HG02870 (cell line): ENCODE data around the gene CYP2C18.
A peak's percentile ranks its signal among the peaks of the same experiment; 100 is the strongest.
"Not testable (repeated sequence)": the region's sequence is repeated elsewhere in the genome, so short reads cannot be mapped to it uniquely, and the experiment has no call there.

Source experiments
- ATAC-seq: cut with Tn5 transposase; IDR thresholded peaks from one replicate; pipeline ENCODE4 v1.9.1; 2021; ENCODE audit warnings: mild to moderate bottlenecking, moderate library complexity; ENCODE audit not compliant: unreplicated experiment

CYP2C18 gene

DNA sequence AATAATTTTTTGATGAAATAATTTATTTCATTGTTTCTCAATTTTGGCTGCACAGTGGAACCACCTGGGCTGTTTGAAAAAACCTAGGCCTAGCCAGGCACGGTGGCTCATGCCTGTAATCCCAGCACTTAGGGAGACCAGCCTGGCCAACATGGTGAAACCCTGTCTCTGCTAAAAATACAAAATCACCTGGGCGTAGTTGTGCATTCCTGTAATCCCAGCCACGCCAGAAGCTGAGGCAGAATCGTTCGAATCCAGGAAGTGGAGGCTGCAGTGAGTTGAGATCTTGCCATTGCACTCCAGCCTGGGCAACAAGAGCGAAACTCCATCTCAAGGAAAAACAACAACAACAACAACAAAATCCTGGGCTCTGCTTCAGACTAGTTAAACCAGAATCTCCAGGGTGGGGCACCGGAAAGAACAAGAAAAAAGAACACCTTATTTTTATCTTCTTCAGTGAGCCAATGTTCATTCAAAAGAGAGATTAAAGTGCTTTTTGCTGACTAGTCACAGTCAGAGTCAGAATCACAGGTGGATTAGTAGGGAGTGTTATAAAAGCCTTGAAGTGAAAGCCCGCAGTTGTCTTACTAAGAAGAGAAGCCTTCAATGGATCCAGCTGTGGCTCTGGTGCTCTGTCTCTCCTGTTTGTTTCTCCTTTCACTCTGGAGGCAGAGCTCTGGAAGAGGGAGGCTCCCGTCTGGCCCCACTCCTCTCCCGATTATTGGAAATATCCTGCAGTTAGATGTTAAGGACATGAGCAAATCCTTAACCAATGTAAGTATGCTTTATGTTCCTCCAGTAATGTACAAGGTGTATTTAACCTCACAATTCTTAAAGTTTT, at the start of gene CYP2C18:
Gene CYP2C18, plus strand, starts transcription at position 516 of the 841 bp plus-strand sequence. Its CDS starts 91 bp downstream, at position 607.
- no peak for ATAC-seq

DNA sequence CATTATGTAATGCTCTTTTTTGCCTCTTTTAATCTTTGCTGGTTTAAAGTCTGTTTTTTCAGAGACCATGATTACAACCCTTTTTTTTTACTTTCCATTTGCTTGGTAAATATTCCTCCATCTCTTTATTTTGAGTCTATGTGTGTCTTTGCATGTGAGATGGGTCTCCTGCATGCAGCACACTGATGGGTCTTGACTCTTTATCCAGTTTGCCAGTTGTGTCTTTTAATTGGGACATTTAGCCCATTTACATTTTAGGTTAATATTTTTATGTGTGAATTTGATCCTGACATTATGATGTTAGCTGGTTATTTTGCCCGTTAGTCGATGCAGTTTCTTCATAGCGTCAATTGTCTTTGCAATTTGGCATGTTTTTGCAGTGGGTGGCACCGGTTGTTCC, 45.4 kb upstream of the CYP2C18 start:
- ATAC-seq, result not testable (repeated sequence)

DNA sequence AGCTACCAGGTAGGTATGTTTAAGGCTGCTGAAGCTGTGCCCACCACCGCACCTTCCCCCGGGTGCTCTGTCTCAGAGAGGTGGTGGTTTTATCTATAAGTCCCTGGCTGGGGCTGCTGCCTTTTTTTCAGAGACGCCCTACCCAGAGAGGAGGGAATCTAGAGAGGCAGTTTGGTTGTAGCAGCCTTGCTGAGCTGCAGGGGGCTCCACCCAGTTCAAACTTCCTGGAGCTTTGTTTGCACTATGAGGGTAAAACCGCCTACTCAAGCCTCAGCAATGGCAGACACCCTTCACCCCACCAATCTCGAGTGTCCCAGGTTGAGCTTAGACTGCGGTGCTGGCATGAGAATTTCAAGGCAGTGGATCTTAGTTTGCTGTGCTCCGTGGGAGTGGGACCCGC, 43.6 kb upstream of the CYP2C18 start:
- no peak for ATAC-seq

DNA sequence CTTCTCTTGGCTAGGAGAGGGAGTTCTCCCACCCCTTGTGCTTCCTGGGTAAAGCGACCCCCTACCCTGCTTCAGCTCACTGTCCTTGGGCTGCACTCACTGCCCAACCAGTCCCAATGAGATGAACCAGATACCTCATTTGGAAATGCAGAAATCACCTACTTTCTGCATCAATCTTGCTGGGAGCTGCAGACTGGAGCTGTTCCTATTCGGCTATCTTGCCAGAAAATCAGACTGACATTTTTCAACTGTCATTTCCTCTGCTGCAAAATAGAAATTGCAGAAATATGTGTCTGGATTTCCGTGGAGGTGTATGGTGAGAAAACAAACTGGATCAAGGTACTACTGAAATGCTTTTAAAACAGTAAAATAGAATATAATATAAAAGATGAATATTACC, 43.0 kb upstream of the CYP2C18 start:
- no peak for ATAC-seq

DNA sequence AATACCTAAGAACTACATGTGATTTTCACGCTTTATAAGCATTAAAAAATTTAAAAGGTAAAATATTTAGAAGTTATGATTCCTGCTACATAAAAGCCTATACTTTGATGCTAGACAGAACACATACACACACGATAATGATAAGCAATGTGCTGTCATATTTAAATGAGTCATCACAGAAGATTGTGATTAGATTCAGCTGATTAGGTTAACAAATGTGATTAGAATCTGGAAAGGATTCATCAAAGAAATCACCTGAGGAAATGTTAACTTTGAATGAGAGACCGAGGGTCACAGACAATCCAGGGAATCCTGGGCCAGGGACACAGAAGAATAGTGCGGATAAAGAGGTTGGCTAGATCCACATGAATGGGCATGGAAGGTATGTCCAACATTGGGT, 42.0 kb upstream of the CYP2C18 start:
- ATAC-seq, result no peak

DNA sequence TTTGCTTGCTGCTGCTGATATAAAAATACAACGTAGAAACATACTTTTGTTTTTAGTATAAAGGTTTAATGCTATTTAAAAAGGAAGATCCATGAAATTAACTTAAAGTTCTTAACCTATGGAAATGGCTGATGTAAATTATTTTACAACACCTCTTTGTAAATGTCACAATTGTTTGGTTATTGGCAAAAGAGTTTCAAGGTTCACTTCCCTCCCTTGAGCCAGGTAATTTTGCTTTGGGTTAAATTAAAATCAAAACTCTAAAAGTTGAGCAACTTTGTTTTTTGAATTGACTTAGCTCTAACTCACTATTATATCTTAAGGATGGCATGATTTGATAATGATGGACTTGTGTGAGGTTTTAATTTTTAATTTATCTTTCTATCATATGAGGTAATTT, 39.2 kb upstream of the CYP2C18 start:
- no peak for ATAC-seq

DNA sequence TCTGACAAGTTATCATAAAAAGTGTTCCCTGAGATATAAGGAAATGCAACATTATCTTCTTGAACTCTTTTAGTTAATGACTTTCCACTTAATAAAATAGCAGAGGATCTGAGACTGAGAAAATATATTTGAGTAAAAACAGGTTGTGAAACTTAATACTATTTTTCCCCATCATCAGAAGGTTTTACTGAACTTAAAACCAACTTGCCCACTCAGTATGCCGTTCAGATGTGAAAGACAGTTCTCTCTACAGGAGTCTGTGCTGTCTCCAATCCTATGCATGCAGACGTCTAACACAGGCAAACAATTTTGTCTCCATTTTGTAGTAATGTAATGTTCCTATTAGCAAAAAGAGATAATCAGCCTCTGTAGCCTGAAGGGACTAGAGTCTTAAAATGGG, 38.2 kb upstream of the CYP2C18 start:
- ATAC-seq, result peak; percentile 94

DNA sequence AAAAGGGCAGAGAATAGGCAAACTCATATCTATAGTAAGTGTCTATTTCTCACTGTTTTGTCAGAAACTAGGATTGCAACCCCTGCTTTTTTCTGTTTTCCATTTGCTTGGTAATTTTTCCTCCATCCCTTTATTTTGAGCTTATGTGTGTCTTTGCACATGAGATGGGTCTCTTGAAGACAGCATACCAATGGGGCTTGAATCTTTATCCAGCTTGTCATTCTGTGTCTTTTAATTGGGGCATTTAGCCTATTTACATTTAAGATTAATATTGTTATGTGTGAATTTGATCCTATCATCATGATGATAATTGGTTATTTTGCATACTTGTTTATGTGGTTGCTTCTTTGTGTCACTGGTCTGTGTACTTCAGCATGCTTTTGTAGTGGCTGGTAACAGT, 28.3 kb upstream of the CYP2C18 start:
- ATAC-seq, result not testable (repeated sequence)

DNA sequence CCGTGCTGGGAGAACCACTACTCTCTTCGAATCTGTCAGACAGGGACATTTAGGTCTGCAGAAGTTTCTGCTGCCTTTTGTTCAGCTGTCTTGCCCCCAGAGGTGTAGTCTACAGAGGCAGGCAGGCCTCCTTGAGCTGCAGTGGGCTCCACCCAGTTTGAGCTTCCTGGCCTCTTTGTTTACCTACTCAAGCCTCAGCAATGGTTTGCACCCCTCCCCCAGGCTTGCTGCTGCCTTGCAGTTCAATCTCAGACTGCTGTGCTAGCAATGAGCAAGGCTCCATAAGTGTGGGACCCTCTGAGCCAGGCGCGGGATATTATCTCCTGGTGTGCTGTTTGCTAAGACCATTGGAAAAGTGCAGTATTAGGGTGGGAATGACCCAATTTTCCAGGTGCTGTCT, 20.5 kb upstream of the CYP2C18 start:
- not testable (repeated sequence) for ATAC-seq

DNA sequence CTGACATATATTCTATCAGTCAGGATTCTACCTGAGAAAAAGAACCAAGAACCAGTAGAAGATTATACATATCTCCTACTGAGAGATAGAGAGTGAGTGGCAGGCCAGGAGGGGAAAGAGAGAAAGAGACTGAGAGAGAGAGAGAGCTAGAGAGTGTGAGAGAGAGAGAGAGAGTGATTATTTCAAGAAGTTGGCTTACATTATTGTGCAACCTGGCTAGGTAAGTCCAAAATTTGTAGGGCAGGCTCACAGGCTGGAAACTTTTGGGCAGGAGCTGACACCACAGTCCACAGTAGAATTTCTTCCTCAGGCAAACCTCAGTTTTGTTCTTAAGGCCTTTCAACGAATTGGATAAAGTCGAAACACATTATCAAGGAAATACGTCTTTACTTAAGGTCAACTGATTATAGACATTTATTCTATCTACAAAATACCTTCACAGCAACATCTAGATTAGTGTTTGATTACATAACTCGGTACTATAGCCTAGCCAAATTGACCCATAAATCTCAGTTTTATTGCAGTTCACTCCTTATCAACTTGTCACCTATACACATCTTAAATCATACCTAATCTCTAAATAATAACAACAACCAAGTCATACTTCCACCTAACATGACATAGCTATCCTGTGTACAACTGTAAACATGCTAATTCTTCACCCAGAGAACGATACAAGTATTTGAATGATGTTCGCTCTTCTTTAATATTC, 17.0 kb upstream of the CYP2C18 start:
- no peak for ATAC-seq

DNA sequence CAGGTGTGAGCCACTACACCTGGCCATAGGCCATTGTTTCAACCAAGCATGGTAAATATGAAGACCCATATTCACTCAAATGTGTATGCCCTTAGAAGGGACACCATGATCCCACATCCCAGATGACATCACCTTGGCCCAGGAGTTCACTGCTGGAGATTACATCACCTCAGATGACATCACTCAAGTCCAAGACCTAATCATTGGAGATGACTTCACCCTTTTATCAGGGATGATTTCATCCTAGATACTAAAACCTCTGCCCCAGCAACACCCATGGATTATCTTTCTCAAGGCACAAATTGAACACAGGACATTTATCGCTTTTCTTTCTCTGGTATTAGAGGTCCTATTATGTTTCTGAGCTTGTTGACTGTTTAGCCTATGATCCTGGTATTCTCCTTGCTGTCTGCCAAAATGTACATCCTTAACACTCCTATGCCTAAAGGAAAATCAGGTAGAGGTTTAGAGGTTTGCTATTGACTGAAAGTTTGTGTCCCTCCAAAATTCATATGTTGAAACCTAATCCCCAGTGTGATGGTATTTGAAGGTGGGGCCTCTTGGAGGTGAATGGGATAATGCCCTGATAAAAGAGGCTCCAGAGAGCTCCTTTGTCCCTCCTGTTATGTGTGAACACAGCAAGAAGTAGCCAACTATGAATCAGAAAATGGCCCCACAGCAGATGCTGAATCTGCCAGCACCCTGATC, 9.8 kb upstream of the CYP2C18 start:
- ATAC-seq, result no peak

DNA sequence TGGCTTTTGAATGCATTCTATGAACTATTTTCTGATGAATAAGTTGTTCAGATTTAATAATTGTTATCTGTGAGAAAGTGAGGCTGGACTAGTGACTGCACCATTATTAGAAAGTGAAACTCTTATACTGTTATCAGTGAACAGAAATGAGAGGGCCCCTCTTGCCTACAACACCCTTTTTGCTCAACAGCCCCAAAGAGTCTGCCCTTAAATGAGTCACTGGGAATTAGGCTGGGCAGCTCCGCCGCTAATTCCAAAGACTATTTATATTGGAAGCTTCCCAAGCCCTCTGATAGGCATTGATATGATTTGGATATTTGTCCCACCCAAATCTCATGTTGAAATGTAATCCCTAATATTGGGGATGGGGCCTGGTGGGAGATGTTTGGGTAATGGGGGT, 7.0 kb upstream of the CYP2C18 start:
- no peak for ATAC-seq

DNA sequence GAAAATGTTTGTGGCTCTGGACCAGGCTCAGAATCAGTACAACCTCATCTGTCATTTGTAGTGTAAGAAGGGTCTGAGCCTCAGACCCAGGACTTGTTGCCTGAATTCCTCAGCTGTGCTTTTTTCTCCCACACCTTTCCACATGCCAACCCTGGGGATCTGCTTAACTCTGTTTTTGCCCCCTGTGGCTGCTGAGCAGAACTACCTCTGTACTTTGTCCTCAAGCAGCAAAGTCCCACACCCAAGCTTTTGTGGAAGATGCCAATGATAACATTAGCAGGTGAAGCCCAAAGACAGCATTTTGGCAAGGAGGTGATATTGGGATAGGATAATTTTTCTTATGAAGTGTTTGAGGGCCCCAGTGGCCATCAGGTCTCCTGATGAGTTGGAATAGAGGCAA, 5.8 kb upstream of the CYP2C18 start:
- no peak for ATAC-seq

DNA sequence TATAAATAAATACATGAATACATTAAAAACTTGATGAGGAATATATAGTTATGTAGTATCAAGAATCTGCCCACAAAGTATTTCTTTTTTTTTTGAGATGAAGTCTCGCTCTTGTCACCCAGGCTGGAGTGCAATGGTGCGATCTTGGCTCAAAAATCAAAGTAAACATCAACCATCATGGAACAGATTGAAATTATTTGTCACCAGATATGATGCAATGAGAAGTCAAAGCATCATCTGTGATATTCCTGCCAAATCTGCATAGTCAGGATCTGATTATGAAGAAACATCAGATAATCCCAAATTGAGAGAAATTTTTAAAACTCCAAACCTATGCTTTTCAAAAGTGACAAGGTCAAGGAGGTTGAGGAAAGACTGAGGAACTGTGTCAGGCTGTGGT, 5.1 kb upstream of the CYP2C18 start:
- ATAC-seq, result no peak

DNA sequence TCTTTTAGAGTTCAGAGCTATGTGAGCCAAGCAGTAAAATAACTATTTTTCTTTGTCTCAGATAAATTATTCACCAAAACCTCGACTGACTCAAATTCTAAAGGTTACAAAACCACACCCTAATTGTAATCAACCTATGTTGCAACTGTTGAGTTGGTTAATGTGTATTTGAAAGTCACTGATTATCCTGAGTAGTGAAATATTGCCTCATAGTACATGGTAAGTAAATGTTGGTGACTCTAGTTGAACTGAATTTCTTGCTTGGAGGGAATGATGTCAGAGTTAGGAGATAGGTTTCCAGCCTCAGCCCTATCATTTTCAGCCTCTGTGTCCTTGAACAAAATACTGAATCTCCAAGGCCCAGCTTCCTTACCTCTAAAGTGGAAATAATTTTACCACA, 3.0 kb upstream of the CYP2C18 start:
- ATAC-seq, result no peak

DNA sequence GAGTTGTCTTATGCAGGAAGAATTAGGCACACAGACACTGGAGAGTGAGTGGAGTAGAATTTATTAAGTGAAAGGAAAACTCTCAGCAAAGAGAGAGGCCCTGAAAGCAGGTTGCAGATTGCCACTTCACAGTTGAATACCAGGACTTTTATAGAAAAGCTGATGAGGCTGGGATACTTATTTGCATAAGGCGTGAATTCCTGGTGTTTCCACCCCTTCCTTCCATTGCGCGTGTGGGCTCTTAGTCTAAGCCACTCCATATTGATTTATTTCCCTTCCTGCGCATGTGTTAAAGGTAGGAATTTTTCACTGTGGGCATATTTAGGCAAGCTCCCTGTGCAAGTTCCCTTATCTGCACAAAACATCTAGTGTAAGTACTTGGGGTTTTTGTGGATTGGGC, 893 bp upstream of the CYP2C18 start:
- not testable (repeated sequence) for ATAC-seq

DNA sequence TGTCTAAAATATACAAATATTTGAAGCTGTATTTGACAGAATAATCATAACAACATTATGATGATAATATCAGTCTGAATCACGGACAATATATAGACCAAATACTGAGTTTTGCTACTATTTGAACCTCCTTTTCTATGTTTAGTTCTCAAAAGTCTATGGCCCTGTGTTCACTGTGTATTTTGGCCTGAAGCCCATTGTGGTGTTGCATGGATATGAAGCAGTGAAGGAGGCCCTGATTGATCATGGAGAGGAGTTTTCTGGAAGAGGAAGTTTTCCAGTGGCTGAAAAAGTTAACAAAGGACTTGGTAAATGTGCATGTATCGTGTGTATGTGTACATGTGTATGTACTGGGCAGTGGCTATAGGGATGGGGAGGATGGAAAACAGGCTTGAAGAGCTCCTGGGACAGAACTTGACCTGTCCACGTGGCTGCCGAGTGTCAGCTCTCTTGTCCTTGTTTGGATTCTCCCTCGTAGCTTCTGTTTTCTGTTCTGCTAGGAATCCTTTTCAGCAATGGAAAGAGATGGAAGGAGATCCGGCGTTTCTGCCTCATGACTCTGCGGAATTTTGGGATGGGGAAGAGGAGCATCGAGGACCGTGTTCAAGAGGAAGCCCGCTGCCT, 4.2 kb downstream of the CYP2C18 start:
- no peak for ATAC-seq

DNA sequence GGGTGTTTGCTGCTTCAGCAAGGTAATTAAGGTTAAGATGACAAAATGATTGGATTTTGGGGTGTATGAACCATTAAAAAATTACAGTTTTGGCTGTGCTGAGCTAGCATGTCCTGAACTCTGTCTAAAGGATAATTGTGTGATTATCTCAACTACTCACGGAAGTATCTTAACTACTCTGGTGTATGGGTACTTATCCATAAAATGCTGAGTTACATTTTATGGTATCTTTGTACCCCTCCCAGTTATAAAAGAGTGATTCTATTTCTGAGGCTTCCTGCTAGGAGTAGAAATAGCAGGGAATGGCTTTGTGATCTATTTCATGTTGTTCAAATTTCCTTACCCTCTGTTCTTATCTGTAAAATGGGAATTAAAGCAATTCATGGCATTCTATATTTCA, 22.6 kb downstream of the CYP2C18 start:
- no peak for ATAC-seq

DNA sequence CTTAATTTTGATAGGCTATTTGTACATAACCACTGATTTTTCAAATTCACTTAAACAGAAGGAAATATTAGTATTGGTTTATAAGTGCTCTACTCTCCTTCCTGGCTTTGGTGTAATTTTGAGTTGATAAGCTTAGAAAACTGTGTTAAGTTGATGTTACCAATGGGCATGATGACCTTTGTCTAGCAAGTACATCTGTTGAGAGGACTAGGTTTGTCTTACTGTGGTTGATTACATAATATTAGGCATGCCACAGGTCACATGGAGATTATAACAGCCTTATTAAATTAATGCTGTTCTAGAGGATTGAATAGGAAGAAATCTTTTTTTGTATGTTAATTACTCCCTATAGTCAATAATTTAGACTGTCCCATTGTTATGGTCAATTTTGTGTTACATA, 27.0 kb downstream of the CYP2C18 start:
- no peak for ATAC-seq

DNA sequence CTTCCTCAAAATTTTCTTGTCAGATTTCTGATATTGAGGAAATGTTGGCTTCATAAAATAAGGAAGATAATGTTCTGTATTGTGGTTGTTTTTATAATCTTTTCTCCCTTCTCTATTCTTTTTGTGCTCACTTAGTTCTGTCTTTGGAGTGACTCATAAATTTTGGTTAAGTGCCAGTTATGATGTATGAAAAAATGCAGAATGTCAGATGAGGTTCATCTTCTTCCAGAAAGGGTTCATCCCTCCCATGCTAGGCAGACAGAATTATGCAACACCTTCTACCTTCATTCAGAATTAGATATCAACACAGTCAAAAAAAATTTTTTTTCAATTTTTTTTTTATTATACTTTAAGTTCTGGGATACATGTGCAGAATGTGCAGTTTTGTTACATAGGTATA, 42.3 kb downstream of the CYP2C18 start:
- ATAC-seq, result no peak

DNA sequence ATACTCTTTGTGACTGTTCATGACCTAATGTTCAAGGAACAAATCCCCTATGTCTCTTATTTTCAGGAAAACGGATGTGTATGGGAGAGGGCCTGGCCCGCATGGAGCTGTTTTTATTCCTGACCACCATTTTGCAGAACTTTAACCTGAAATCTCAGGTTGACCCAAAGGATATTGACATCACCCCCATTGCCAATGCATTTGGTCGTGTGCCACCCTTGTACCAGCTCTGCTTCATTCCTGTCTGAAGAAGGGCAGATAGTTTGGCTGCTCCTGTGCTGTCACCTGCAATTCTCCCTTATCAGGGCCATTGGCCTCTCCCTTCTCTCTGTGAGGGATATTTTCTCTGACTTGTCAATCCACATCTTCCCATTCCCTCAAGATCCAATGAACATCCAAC, 51.7 kb downstream of the CYP2C18 start:
- no peak for ATAC-seq
